Heart right ventricle (tissue), 16 donors: ENCODE data around the gene TCP11. TPM values are rescaled to one million over a fixed set of nuclear protein-coding genes. Genes with fewer than 3 reads are reported as not detected.

ENCODE experiments used
- ATAC-seq, 8 donors: fragments of 200-7000 bp; cut with Tn5 transposase; one replicate each; pipeline ENCODE4 v1.9.1; 2020; ENCODE audit warnings: mild to moderate bottlenecking in 8 of 8, moderate library complexity in 8 of 8, moderate number of reproducible peaks in 1 of 8
- DNase-seq, 2 donors: peaks; one replicate each; pipeline ENCODE4 v3.0.0-alpha.2; 2020
- H3K27ac ChIP-seq, 10 donors: fragments of 200-600 bp; sonication (generic) in 2 of 10; one replicate each; pipeline versions ENCODE4 v1.5.0 to v1.8.0; 2020 to 2022; ENCODE audit warnings: mild to moderate bottlenecking in 3 of 10
- H3K27me3 ChIP-seq, 7 donors: fragments of 200-600 bp; one replicate each; pipeline ENCODE4 v1.8.0; 2021 to 2022; ENCODE audit warnings: mild to moderate bottlenecking in 2 of 7
- H3K36me3 ChIP-seq, 9 donors: fragments of 200-600 bp; sonication (generic) in 1 of 9; one replicate each; pipeline versions ENCODE4 v1.5.0 to v1.8.0; 2020 to 2022; ENCODE audit warnings: mild to moderate bottlenecking in 2 of 9
- H3K4me1 ChIP-seq, 9 donors: fragments of 200-600 bp; sonication (generic) in 1 of 9; one replicate each; pipeline versions ENCODE4 v1.5.0 to v1.8.0; 2020 to 2022; ENCODE audit warnings: mild to moderate bottlenecking in 4 of 9
- H3K4me3 ChIP-seq, 10 donors: fragments of 200-600 bp; sonication (generic) in 2 of 10; one replicate each; pipeline versions ENCODE4 v1.5.0 to v1.8.0; 2020 to 2022; ENCODE audit warnings: mild to moderate bottlenecking in 7 of 10, moderate library complexity in 2 of 10
- H3K9me3 ChIP-seq, 11 donors: fragments of 200-600 bp in 10 of 11; sonication (generic) in 2 of 11; one replicate each; pipeline versions ENCODE4 v1.5.0 to v1.8.0; 2013 to 2022; ENCODE audit warnings: mild to moderate bottlenecking in 2 of 11, control low read depth in 1 of 11, moderate library complexity in 1 of 11
- WGBS, 2 donors: extraction: QIAGEN DNeasy Blood & Tissue Kit; methylation state at CpG; one replicate each; pipeline ENCODE4 v1.1.7; 2013; ENCODE audit warnings: inconsistent platforms in 1 of 2; 5-methylcytosine and 5-hydroxymethylcytosine counted together
- intact Hi-C, 10 donors: fragments of 100-400 bp; cut with DNase I; formaldehyde crosslinking; loops; one replicate each; pipeline versions ENCODE4 v1.11.1 to v1.14.2; 2022
- polyA plus RNA-seq, 2 donors: library from polyadenylated mRNA; stranded (reverse); fragments of 200-250 nt; gene quantifications; one replicate each; pipeline ENCODE4 v1.2.3, GENCODE V29; 2013
- total RNA-seq, 10 donors: library from RNA; stranded (reverse); fragmentation: NEBNext Ultra II Directional in 3 of 10; extraction: Animal tissue kit (Norgen Biotek cat#: 25700) in 3 of 10; gene quantifications; one replicate each; pipeline versions ENCODE4 v1.2.1 to v1.2.4, GENCODE V29; 2021 to 2023
- TF ChIP-seq, protein P1 (sequence below), 9 donors: fragments of 200-600 bp; sonication (generic) in 2 of 9; IDR thresholded peaks; one replicate each; pipeline versions ENCODE4 v1.5.0 to v1.8.0; 2021 to 2022; ENCODE audit warnings: antibody characterized with exemption in 9 of 9, mild to moderate bottlenecking in 5 of 9, moderate library complexity in 1 of 9
- donor health status: Arrhythmogenic right ventricular cardiomyopathy.
- donor health status: ischemic (EF 13 %, LVEDD 7.1; RV severe dilation, severe dysfunction).
- donor health status: healthy with polysubstance abuse.
- donor health status: DM: no; HTN: yes; CAD: no.
- donor health status: DM: no; HTN: no; CAD: no.
- donor health status: ischemic (EF 25% LVEDD 6.9; RV normal size, moderate dysfunction).
- donor health status: ischemic (EF 25% LVEDD 5.7; RV mildly dilated, moderate dysfunction).
- donor health status: healthy.
- donor health status: DM: yes; HTN: yes; CAD: no.
- donor health status: Ischemic cardiomyopathy.
- donor health status: ischemic (EF 35%, LVEDD 5.7; RV mildly dilated, moderate dysfunction).
- donor health status: nonischemic (EF 11% LVEDD 7.7; RV severe dilation, severe dysfunction).
- donor health status: DM: yes; HTN: yes; CAD: no.
- donor health status: PGD.
- donor health status: ischemic (EF 29% LVEDD 5.4; RV normal size, mild dysfunction).
- donor health status: nonischemic (EF 23%, LVEDD 6.1; RV moderate dilation, normal function).

Gene TCP11
- total and polyA plus RNA-seq, 12 donors: 0.03 TPM; not detected in 11

DNA sequence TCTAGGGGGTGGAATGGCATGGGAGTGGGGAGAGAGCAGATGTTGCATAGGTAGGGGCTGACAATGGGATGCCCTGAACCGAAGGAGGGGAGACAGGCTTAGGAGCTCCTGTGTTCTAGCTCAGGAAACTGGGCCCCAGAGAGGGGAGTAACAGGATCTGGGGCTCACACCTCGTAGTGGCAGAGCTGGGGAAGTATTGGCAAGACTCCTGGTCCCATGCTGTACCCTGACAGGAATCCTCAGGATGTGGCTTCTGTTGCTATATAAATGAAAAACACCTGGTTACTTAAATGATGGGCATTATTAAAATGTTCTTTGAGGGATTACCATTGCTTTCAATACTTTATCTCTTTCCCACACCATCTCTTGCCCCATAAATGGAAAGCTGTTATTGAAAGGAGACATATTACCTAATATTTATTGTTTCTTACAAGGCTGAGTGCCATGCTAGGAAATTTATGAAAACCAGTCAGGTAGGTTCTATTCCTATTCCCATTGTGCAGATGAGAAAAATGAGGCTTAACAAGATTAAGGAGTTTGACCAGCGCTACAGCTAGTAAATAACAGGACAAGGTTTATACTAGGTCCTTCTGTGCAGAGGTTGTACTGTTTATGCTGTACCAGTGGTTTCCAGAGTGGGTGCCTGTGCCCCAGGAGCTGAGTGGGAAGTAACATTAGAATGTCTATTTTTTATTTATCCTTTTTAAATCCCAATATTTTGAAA, 35.3 kb upstream of the TCP11 start:
- no peak overlapping the region for H3K4me3 ChIP-seq
- 70 to 83% methylated on average over 3 of the region's 3 CpGs for WGBS, 2 donors
- H3K36me3 ChIP-seq: no peaks in the 10 kb centered on the region
- TF ChIP-seq, protein P1, sequence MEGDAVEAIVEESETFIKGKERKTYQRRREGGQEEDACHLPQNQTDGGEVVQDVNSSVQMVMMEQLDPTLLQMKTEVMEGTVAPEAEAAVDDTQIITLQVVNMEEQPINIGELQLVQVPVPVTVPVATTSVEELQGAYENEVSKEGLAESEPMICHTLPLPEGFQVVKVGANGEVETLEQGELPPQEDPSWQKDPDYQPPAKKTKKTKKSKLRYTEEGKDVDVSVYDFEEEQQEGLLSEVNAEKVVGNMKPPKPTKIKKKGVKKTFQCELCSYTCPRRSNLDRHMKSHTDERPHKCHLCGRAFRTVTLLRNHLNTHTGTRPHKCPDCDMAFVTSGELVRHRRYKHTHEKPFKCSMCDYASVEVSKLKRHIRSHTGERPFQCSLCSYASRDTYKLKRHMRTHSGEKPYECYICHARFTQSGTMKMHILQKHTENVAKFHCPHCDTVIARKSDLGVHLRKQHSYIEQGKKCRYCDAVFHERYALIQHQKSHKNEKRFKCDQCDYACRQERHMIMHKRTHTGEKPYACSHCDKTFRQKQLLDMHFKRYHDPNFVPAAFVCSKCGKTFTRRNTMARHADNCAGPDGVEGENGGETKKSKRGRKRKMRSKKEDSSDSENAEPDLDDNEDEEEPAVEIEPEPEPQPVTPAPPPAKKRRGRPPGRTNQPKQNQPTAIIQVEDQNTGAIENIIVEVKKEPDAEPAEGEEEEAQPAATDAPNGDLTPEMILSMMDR (IDR thresholded peaks at IDR 0.05): no peak
- intact Hi-C loops: no loop called here
- DNase-seq (no peak), ATAC-seq (no peak)
- H3K9me3 ChIP-seq: no peaks in the 10 kb centered on the region
- no peak overlapping the region for H3K27ac ChIP-seq
- H3K27me3 ChIP-seq: no peaks in the 10 kb centered on the region
- H3K4me1 ChIP-seq: peaks cover 0 to 28% (median 14%) of the 10 kb centered on the region in 9 donors

DNA sequence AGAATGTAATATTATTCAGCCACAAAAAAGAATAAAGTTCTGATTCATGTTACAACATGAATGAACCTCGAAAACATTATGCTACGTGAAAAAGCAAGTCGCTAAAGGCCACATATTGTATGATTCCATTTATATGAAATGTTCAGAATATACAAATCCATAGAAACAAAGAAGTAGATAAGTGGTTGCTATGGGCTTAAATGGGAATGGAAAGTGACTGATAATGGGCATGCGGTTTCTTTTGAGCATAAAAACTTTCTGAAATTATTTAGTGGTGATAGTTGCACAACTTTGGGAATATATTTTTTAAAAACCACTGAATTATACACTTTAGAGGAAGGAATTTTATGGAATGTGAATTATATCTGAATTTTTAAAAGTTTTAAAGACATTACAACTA, 33.4 kb upstream of the TCP11 start:
- Histone ChIP-seq H3K9me3 (no peaks in the 10 kb centered on the region), H3K27ac (no peak overlapping the region), H3K4me3 (no peak overlapping the region), H3K4me1 (peaks cover 0 to 10% (median under 1%) of the 10 kb centered on the region in 9 donors), H3K36me3 (no peaks in the 10 kb centered on the region), H3K27me3 (no peaks in the 10 kb centered on the region)
- WGBS, 2 donors: 93 to 95% methylated on average over 4 of the region's 4 CpGs
- DNase-seq (no peak), ATAC-seq (no peak)
- intact Hi-C loops: no loop called here
- TF ChIP-seq, protein P1 (IDR thresholded peaks at IDR 0.05): no peak

DNA sequence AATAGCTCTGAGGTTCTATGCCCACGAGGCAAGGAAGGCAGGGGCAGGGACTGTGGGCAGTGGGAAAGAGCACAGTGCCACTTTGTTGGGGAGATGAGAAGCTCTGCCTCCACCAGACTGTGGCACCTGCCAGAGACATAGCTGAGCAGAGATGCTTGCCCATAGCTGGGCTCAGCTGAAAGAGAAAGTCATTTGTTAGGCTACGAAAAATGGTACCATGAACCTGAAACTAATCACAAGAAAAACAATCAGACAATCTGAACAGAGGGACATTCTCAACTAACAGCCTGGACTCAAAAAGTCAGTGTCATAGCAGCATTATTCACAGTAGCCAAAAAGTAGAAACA, 32.9 kb upstream of the TCP11 start:
- intact Hi-C loops: no loop called here
- no peaks in the 10 kb centered on the region for H3K36me3 ChIP-seq
- no peaks in the 10 kb centered on the region for H3K27me3 ChIP-seq
- H3K4me3 ChIP-seq: no peak overlapping the region
- H3K9me3 ChIP-seq: no peaks in the 10 kb centered on the region
- H3K27ac ChIP-seq: no peak overlapping the region
- WGBS, 2 donors: 62 to 67% methylated on average over 2 of the region's 2 CpGs
- H3K4me1 ChIP-seq: peaks cover 0 to 6% (median 0%) of the 10 kb centered on the region in 9 donors
- TF ChIP-seq, protein P1 (IDR thresholded peaks at IDR 0.05): no peak
- DNase-seq: no peak
- peak in 1 of 8 donors; percentile 37 for ATAC-seq

DNA sequence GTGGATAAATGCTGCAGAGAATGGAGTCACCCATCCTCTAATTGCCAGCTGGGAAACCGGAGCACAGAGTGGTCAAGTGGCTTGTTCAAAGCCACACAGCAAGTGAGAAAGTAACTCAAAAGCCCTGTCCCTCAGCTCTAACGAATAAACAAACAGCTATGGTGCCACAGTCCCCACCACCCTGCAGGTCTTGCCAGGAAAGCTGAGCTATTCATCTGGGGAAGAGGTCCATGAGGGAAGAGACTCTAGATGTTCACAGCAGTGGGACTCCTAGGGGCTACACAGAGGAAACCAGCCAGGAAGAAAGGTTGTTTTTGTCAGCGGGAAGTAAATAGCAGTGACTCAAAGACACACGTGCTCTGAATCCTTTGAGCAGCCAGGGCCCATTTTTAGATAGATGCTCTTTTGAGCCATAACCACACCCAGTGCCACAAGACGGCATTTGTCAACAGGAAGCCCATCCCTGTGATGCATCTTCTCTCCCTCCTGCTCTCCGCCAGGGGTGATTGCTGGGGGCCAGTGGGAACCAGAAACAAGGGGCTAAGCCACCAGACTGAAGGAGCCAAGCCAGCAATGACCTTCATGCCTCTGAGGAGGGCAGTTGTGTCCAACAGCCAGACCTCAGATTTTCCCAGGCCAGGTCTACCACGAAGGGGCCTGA, 32.4 kb upstream of the TCP11 start:
- ATAC-seq (no peak), DNase-seq (no peak)
- H3K27me3 ChIP-seq: no peaks in the 10 kb centered on the region
- no peaks in the 10 kb centered on the region for H3K9me3 ChIP-seq
- H3K36me3 ChIP-seq: no peaks in the 10 kb centered on the region
- no peak overlapping the region for H3K4me3 ChIP-seq
- TF ChIP-seq, protein P1 (IDR thresholded peaks at IDR 0.05): no peak
- H3K4me1 ChIP-seq: peaks cover 0 to 5% (median 0%) of the 10 kb centered on the region in 9 donors
- H3K27ac ChIP-seq: no peak overlapping the region
- intact Hi-C loops: no loop called here
- WGBS, 2 donors: 64% methylated on average over 7 of the region's 7 CpGs
